GM12892 (cell line): Measurements from ENCODE around the gene CNOT8.

Source experiments
- DNase-seq: peaks from one replicate; pipeline ENCODE4 v3.0.0; 2011; ENCODE audit not compliant: insufficient read length
- FAIRE-seq: peaks from 2 replicates; lab custom pipeline; 2011; peaks lifted over from hg19 to GRCh38; lab: Jason Lieb, UNC
- POLR2A ChIP-seq: IDR thresholded peaks from 2 replicates; pipeline ENCODE4 v1.6.1; 2011; ENCODE audit warnings: low read depth, low read length, control low read depth
- POLR2AphosphoS5 ChIP-seq: IDR thresholded peaks from 2 replicates; pipeline ENCODE4 v1.6.1; 2011; ENCODE audit warnings: low read depth, low read length, control low read depth
- TAF1 ChIP-seq: IDR thresholded peaks from 2 replicates; pipeline ENCODE4 v1.6.1; 2011; ENCODE audit warnings: low read depth, mild to moderate bottlenecking, control low read depth, low read length, borderline replicate concordance

Gene CNOT8

GRCh38 chr5:154878642-154879335 lies 20.4 kb downstream of the CNOT8 start:
- DNase-seq (no peak), FAIRE-seq (no peak)
- TF ChIP-seq POLR2AphosphoS5 = no peak
- no peak for TF ChIP-seq TAF1
- TF ChIP-seq POLR2A = no peak

- TF ChIP-seq POLR2A (no peak), POLR2AphosphoS5 (no peak), TAF1 (no peak)
- DNase-seq (no peak), FAIRE-seq (no peak)
Measured at GRCh38 chr5:154881986-154882385, 23.6 kb downstream of the CNOT8 start.

- FAIRE-seq (no peak), DNase-seq (no peak)
- TF ChIP-seq POLR2AphosphoS5 (no peak), POLR2A (no peak), TAF1 (no peak)
Measured at GRCh38 chr5:154884424-154884823, 26.0 kb downstream of the CNOT8 start.

GRCh38 chr5:154885439-154885838 lies 27.0 kb downstream of the CNOT8 start:
- no peak for DNase-seq
- FAIRE-seq = no peak
- TF ChIP-seq TAF1 (no peak), POLR2A (no peak), POLR2AphosphoS5 (no peak)

GRCh38 chr5:154892369-154892771 lies 33.9 kb downstream of the CNOT8 start:
- DNase-seq = no peak
- no peak for TF ChIP-seq TAF1
- no peak for TF ChIP-seq POLR2AphosphoS5
- TF ChIP-seq POLR2A = no peak
- FAIRE-seq = no peak

GRCh38 chr5:154893381-154893780 lies 35.0 kb downstream of the CNOT8 start:
- FAIRE-seq (no peak), DNase-seq (no peak)
- TF ChIP-seq TAF1 (no peak), POLR2A (no peak), POLR2AphosphoS5 (no peak)

- DNase-seq = no peak
- TF ChIP-seq TAF1 (no peak), POLR2AphosphoS5 (no peak)
- FAIRE-seq = no peak
Measured at GRCh38 chr5:154895606-154896561, 37.5 kb downstream of the CNOT8 start.

- DNase-seq (no peak), FAIRE-seq (no peak)
- no peak for TF ChIP-seq TAF1
- TF ChIP-seq POLR2A = no peak
- TF ChIP-seq POLR2AphosphoS5 = no peak
Measured at GRCh38 chr5:154896562-154897165, 38.2 kb downstream of the CNOT8 start.

GRCh38 chr5:154898210-154898609 lies 39.8 kb downstream of the CNOT8 start:
- FAIRE-seq (no peak), DNase-seq (no peak)
- TF ChIP-seq TAF1 (no peak), POLR2AphosphoS5 (no peak), POLR2A (no peak)

GRCh38 chr5:154899151-154899816 lies 40.9 kb downstream of the CNOT8 start:
- TF ChIP-seq POLR2A (no peak), TAF1 (no peak), POLR2AphosphoS5 (no peak)
- FAIRE-seq = no peak

GRCh38 chr5:154900066-154900465 lies 41.6 kb downstream of the CNOT8 start:
- DNase-seq = no peak
- no peak for FAIRE-seq
- no peak for TF ChIP-seq POLR2AphosphoS5
- TF ChIP-seq POLR2A = no peak
- no peak for TF ChIP-seq TAF1

More at GRCh38 chr5:154899151-154899816, 40.9 kb downstream of the CNOT8 start:
- no peak for DNase-seq

- no peak for DNase-seq
- FAIRE-seq = no peak
- TF ChIP-seq TAF1 (no peak), POLR2AphosphoS5 (no peak), POLR2A (no peak)
Measured at GRCh38 chr5:154901276-154901675, 42.8 kb downstream of the CNOT8 start.
